Measurements from ENCODE around the gene LRIT2.

GRCh38 chr10:84270708-84271107 lies 45.4 kb upstream of the LRIT2 start:
- TF ChIP-seq, protein P1, sequence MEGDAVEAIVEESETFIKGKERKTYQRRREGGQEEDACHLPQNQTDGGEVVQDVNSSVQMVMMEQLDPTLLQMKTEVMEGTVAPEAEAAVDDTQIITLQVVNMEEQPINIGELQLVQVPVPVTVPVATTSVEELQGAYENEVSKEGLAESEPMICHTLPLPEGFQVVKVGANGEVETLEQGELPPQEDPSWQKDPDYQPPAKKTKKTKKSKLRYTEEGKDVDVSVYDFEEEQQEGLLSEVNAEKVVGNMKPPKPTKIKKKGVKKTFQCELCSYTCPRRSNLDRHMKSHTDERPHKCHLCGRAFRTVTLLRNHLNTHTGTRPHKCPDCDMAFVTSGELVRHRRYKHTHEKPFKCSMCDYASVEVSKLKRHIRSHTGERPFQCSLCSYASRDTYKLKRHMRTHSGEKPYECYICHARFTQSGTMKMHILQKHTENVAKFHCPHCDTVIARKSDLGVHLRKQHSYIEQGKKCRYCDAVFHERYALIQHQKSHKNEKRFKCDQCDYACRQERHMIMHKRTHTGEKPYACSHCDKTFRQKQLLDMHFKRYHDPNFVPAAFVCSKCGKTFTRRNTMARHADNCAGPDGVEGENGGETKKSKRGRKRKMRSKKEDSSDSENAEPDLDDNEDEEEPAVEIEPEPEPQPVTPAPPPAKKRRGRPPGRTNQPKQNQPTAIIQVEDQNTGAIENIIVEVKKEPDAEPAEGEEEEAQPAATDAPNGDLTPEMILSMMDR (IDR thresholded peaks at IDR 0.05), result no peak
- no peak for TF ChIP-seq POLR2A (IDR thresholded peaks at IDR 0.05)

All from uterus (tissue), 2 donors.